ENCODE results near the gene SFTPA1.

- TF ChIP-seq ZBTB43 (CRISPR knock-in tag; conservative IDR thresholded peaks at IDR 0.05), result no peak
- TF ChIP-seq SP1 (IDR thresholded peaks at IDR 0.05), result no peak
- no peak for TF ChIP-seq SP1 (CRISPR knock-in tag; IDR thresholded peaks at IDR 0.05)
- TF ChIP-seq PLRG1 (conservative IDR thresholded peaks at IDR 0.05), result no peak
Observed at GRCh38 chr10:79602953-79603352, 7.8 kb upstream of the SFTPA1 start.
